Keratinocyte (primary cell): ENCODE results near the gene AFG3L2. TPM values are rescaled to one million over a fixed set of nuclear protein-coding genes. Genes with fewer than 3 reads are reported as not detected.

Source experiments
- DNase-seq: peaks from one replicate; pipeline ENCODE4 v3.0.0-alpha.2; 2011; ENCODE audit warnings: low read depth, missing footprints, low spot score
- FAIRE-seq: peaks from 2 replicates; lab custom pipeline; 2011; peaks lifted over from hg19 to GRCh38; lab: Jason Lieb, UNC
- H2AFZ ChIP-seq: 2 replicates; pipeline ENCODE4 v1.6.0; 2012; ENCODE audit warnings: low read length, control low read depth, inconsistent platforms; ENCODE audit not compliant: control insufficient read depth
- H3K27ac ChIP-seq: 2 replicates; pipeline ENCODE4 v1.5.1; 2011; ENCODE audit warnings: low read length; ENCODE audit not compliant: control insufficient read depth, insufficient read depth
- H3K27me3 ChIP-seq: 3 replicates; pipeline ENCODE4 v1.6.0; 2011; ENCODE audit warnings: low read length; ENCODE audit not compliant: control insufficient read depth, insufficient read depth; ENCODE audit errors: extremely low read depth
- H3K36me3 ChIP-seq, 2 experiments: 2 replicates in 1 of 2; 3 replicates in 1 of 2; pipeline ENCODE4 v1.5.1; 2011; ENCODE audit warnings: low read length in 2 of 2, mild to moderate bottlenecking in 1 of 2; ENCODE audit not compliant: control insufficient read depth in 2 of 2, insufficient read depth in 2 of 2; ENCODE audit errors: extremely low read depth in 1 of 2
- H3K4me1 ChIP-seq: 3 replicates; pipeline ENCODE4 v1.5.1; 2011; ENCODE audit warnings: low read length; ENCODE audit not compliant: control insufficient read depth, insufficient read depth; ENCODE audit errors: extremely low read depth
- H3K4me2 ChIP-seq: 3 replicates; pipeline ENCODE4 v1.6.0; 2011; ENCODE audit warnings: low read depth, low read length; ENCODE audit not compliant: control insufficient read depth, insufficient read depth; ENCODE audit errors: extremely low read depth
- H3K4me3 ChIP-seq, 3 experiments: fragments of 200-600 bp in 1 of 3; sonication (generic) in 1 of 3; 2 replicates in 2 of 3; 3 replicates in 1 of 3; pipeline ENCODE4 v1.5.1; 2011 to 2016; ENCODE audit warnings: low read length in 3 of 3, mild to moderate bottlenecking in 3 of 3, control low read depth in 2 of 3, inconsistent platforms in 1 of 3, low read depth in 1 of 3, mixed read lengths in 1 of 3, mixed run types in 1 of 3, moderate library complexity in 1 of 3; ENCODE audit not compliant: control insufficient read depth in 2 of 3, insufficient read depth in 2 of 3; ENCODE audit errors: extremely low read depth in 1 of 3
- H3K79me2 ChIP-seq: 2 replicates; pipeline ENCODE4 v1.6.0; 2012; ENCODE audit warnings: low read length; ENCODE audit not compliant: control insufficient read depth, insufficient read depth
- H3K9ac ChIP-seq: 3 replicates; pipeline ENCODE4 v1.6.0; 2011; ENCODE audit warnings: low read length; ENCODE audit not compliant: control insufficient read depth, insufficient read depth; ENCODE audit errors: extremely low read depth
- H3K9me1 ChIP-seq: 3 replicates; pipeline ENCODE4 v1.6.0; 2011; ENCODE audit warnings: low read length; ENCODE audit not compliant: control insufficient read depth, insufficient read depth; ENCODE audit errors: extremely low read depth
- H3K9me3 ChIP-seq: 2 replicates; pipeline ENCODE4 v1.5.1; 2012; ENCODE audit warnings: low read depth, low read length; ENCODE audit not compliant: control insufficient read depth
- H4K20me1 ChIP-seq: 3 replicates; pipeline ENCODE4 v1.6.0; 2011; ENCODE audit warnings: low read length; ENCODE audit not compliant: control insufficient read depth, insufficient read depth; ENCODE audit errors: extremely low read depth
- EZH2 ChIP-seq: IDR thresholded peaks from one replicate; pipeline ENCODE4 v1.6.1; 2012; ENCODE audit warnings: inconsistent platforms, mild to moderate bottlenecking, low read length, moderate library complexity
- dilution Hi-C: fragments of 300-500 bp; cut with MboI; formaldehyde crosslinking; loops from one replicate; pipeline ENCODE4 v1.7.0; 2020; ENCODE audit warnings: low sequenced_read_pairs; ENCODE audit not compliant: extremely low pct_ligation_motif_present
- polyA plus RNA-seq, 5 experiments: library from polyadenylated mRNA; depleted of rRNA in 3 of 5; stranded (reverse) in 3 of 5; stranded (forward) in 1 of 5; unstranded in 1 of 5; fragments of >200 nt; gene quantifications; 1 replicate in 1 of 5; 2 replicates in 3 of 5; 3 replicates in 1 of 5; pipeline versions ENCODE4 v1.2.1 to v1.2.3, GENCODE V29; 2011 to 2012; ENCODE audit warnings: missing spikeins in 2 of 5, low read depth in 1 of 5, low replicate concordance in 1 of 5
- TF ChIP-seq, protein P1 (sequence below), 3 experiments: IDR thresholded peaks in 1 of 3; conservative IDR thresholded peaks in 1 of 3; optimal IDR thresholded peaks in 1 of 3; 2 replicates in 2 of 3; 3 replicates in 1 of 3; pipeline versions ENCODE3 to v1.5.1; 2011; ENCODE audit warnings: low read length in 3 of 3, mild to moderate bottlenecking in 3 of 3, moderate library complexity in 2 of 3, control low read depth in 1 of 3, inconsistent platforms in 1 of 3; ENCODE audit not compliant: insufficient read depth in 2 of 3; ENCODE audit errors: extremely low read depth in 1 of 3

Gene AFG3L2
- polyA plus RNA-seq, 1 donor (not counting 4 experiments of a cell fraction or from before 2014, with no cell fraction given): 47.5 TPM

DNA sequence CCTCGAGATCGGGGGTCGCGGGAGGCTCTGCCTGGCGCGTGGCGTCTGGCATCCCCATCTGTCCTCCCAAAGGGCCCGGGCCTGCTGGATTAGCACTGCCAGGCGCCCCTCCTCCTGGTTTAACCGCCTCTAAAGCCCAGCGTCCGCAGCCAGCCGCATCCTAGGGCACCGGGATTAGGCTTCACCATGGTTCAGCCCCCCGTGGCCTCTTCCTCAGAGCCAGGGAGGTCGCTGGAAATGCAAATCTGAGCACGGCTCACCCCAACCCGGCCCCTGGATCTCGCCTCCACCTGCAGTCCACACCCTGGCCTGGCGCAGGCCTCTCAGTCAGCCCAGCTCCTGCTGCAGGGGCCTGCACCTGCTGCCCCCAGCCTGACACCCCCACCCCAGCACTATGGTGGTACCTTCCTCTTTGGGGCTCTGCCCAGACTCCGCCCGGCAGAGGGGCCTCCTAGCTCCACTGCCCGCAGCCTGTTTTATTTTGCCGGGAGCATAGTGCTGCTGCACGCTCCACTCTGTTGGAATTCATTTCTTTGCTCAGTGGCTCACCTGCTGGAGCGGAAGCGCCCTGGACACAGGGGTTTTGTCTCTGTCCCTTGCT, 43.9 kb upstream of the AFG3L2 start:
- no peak overlapping the region for H3K27ac ChIP-seq
- H3K9me1 ChIP-seq: no peaks in the 10 kb centered on the region
- H3K4me3 ChIP-seq: no peak overlapping the region
- no peaks in the 10 kb centered on the region for H3K9me3 ChIP-seq
- dilution Hi-C loops: no loop called here
- H3K27me3 ChIP-seq: no peaks in the 10 kb centered on the region
- H3K4me2 ChIP-seq: no peak overlapping the region
- H3K79me2 ChIP-seq: no peaks in the 10 kb centered on the region
- TF ChIP-seq, protein P1, sequence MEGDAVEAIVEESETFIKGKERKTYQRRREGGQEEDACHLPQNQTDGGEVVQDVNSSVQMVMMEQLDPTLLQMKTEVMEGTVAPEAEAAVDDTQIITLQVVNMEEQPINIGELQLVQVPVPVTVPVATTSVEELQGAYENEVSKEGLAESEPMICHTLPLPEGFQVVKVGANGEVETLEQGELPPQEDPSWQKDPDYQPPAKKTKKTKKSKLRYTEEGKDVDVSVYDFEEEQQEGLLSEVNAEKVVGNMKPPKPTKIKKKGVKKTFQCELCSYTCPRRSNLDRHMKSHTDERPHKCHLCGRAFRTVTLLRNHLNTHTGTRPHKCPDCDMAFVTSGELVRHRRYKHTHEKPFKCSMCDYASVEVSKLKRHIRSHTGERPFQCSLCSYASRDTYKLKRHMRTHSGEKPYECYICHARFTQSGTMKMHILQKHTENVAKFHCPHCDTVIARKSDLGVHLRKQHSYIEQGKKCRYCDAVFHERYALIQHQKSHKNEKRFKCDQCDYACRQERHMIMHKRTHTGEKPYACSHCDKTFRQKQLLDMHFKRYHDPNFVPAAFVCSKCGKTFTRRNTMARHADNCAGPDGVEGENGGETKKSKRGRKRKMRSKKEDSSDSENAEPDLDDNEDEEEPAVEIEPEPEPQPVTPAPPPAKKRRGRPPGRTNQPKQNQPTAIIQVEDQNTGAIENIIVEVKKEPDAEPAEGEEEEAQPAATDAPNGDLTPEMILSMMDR (optimal IDR thresholded peaks at IDR 0.05 in 1 of 3, IDR thresholded peaks at IDR 0.05 in 1 of 3, conservative IDR thresholded peaks at IDR 0.05 in 1 of 3; ENCODE audit: extremely low read depth in 1 of 3, insufficient read depth in 2 of 3, low read length in 3 of 3): no peak
- TF ChIP-seq EZH2: no peak
- no peak overlapping the region for H3K9ac ChIP-seq
- H2AFZ ChIP-seq: no peak overlapping the region
- H3K36me3 ChIP-seq: peaks cover 0 to 5% of the 10 kb centered on the region in 2 experiments
- FAIRE-seq (no peak), DNase-seq (no peak)
- H3K4me1 ChIP-seq: peaks cover 3% of the 10 kb centered on the region
- no peaks in the 10 kb centered on the region for H4K20me1 ChIP-seq

- TF ChIP-seq, protein P1 (optimal IDR thresholded peaks at IDR 0.05 in 1 of 3, IDR thresholded peaks at IDR 0.05 in 1 of 3, conservative IDR thresholded peaks at IDR 0.05 in 1 of 3; ENCODE audit: extremely low read depth in 1 of 3, insufficient read depth in 2 of 3, low read length in 3 of 3): no peak
- no peak for TF ChIP-seq EZH2
- Histone ChIP-seq H3K79me2 (no peaks in the 10 kb centered on the region), H3K4me2 (no peak overlapping the region), H3K9ac (no peak overlapping the region), H3K36me3 (peaks cover 0 to 3% of the 10 kb centered on the region in 2 experiments), H3K27ac (no peak overlapping the region), H4K20me1 (no peaks in the 10 kb centered on the region), H3K9me1 (no peaks in the 10 kb centered on the region), H3K4me3 (no peak overlapping the region), H3K27me3 (no peaks in the 10 kb centered on the region), H2AFZ (no peak overlapping the region), H3K9me3 (no peaks in the 10 kb centered on the region), H3K4me1 (peaks cover 3% of the 10 kb centered on the region)
- FAIRE-seq: no peak
- DNase-seq: no peak
- dilution Hi-C loops: no loop called here
These were observed 40.7 kb upstream of the AFG3L2 start for GRCh38 chr18:12417687-12418086.
